BJ (cell line): ENCODE measurements around the gene TMEM147. TPM values are rescaled to one million over a fixed set of nuclear protein-coding genes. Genes with fewer than 3 reads are reported as not detected.
A peak's percentile ranks its signal among the peaks of the same experiment; 100 is the strongest.

Experiments used
- CTCF ChIA-PET: fragments of 350-600 bp; formaldehyde crosslinking; extraction: SDS; loops from one replicate; lab custom pipeline; 2021; ENCODE audit warnings: antibody characterized with exemption, inconsistent platforms; lab: Yijun Ruan, JAX
- POLR2A ChIA-PET: fragments of 300-600 bp; sonication (Branson Sonifier 250); formaldehyde crosslinking; extraction: SDS; loops from one replicate; lab custom pipeline; 2021; ENCODE audit warnings: antibody characterized with exemption; lab: Charles Lee
- DNase-seq: peaks from one replicate; pipeline ENCODE4 v3.0.0-alpha.2; 2011; ENCODE audit warnings: low read depth
- H3K27me3 ChIP-seq: 2 replicates; pipeline ENCODE4 v1.6.0; 2011; ENCODE audit warnings: low read length; ENCODE audit not compliant: control insufficient read depth, insufficient read depth
- H3K36me3 ChIP-seq: 2 replicates; pipeline ENCODE4 v1.5.1; 2011; ENCODE audit warnings: low read length; ENCODE audit not compliant: control insufficient read depth, insufficient read depth
- H3K4me3 ChIP-seq: 2 replicates; pipeline ENCODE4 v1.5.1; 2011; ENCODE audit warnings: low read depth, mild to moderate bottlenecking, control low read depth, low read length
- polyA plus RNA-seq: library from polyadenylated mRNA; depleted of rRNA; stranded (reverse); fragments of >200 nt; gene quantifications from 2 replicates; pipeline ENCODE4 v1.2.3, GENCODE V29; 2011
- TF ChIP-seq, protein P1 (sequence below): IDR thresholded peaks from 2 replicates; pipeline ENCODE4 v1.5.1; 2011; ENCODE audit warnings: low read depth, mild to moderate bottlenecking, control low read depth, inconsistent platforms, low read length, moderate library complexity; ENCODE audit not compliant: insufficient read depth

TMEM147 gene
- polyA plus RNA-seq, 1 experiment = 200 TPM

DNA sequence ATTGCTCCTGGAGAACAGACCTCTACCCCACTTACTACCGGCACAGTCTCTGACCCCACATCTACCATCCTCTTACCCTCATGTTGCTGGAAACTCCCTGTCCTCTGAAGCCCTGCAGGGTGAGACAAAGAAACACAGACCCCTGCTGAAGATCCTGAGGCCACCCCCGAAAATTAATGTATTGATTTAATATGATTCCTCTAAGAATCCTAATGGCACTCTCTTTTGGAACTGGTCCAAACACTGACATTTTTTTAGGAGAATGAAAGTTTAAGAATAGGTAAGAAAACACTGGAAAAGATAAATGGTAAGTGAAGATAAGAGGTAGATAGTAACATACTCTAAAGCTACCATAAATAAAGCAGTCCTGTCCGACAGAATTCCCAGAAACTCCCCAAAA is 37.3 kb upstream of the TMEM147 start:
- TF ChIP-seq, protein P1, sequence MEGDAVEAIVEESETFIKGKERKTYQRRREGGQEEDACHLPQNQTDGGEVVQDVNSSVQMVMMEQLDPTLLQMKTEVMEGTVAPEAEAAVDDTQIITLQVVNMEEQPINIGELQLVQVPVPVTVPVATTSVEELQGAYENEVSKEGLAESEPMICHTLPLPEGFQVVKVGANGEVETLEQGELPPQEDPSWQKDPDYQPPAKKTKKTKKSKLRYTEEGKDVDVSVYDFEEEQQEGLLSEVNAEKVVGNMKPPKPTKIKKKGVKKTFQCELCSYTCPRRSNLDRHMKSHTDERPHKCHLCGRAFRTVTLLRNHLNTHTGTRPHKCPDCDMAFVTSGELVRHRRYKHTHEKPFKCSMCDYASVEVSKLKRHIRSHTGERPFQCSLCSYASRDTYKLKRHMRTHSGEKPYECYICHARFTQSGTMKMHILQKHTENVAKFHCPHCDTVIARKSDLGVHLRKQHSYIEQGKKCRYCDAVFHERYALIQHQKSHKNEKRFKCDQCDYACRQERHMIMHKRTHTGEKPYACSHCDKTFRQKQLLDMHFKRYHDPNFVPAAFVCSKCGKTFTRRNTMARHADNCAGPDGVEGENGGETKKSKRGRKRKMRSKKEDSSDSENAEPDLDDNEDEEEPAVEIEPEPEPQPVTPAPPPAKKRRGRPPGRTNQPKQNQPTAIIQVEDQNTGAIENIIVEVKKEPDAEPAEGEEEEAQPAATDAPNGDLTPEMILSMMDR = no peak
- ChIA-PET POLR2A (no interaction called here), CTCF (interaction anchor here (1.4 to 5.7 kb wide), 3 partner anchors 12 to 84 kb away, joined by 3 to 48 read pairs (median 34); no protein-coding TSS in a partner anchor)
- H3K4me3 ChIP-seq = no peak overlapping the region
- H3K27me3 ChIP-seq = peaks cover 24% of the 10 kb centered on the region
- no peak for DNase-seq
- H3K36me3 ChIP-seq = no peaks in the 10 kb centered on the region

DNA sequence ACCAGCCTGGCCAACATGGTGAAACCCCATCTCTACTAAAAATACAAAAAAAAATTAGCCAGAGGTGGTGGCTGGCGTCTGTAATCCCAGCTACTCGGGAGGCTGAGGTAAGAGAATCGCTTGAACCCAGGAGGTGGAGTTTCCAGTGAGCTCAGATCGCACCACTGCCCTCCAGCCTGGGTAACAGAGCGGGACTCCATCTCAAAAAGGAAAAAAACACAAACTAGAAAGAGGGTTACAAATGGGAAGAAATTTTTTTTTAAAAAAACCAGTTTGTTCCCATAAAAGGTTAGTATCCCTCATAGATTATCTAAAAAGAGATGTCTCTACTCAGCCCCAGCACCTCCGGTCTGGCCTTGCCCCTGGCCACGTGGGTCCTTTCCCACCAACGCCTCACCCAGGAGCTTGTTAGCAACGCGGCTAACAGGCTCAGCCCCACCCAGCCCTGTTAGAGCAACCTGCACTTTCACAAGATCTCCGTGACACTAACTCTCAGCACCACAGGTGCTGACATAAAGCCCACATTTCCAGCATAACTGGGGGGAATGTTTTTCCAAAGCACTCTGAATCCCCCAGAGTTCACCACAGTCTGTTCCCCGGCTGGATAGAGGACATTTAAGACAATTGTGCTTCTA is 36.3 kb upstream of the TMEM147 start:
- TF ChIP-seq, protein P1 = no peak
- DNase-seq = no peak
- H3K27me3 ChIP-seq = peaks cover 24% of the 10 kb centered on the region
- CTCF ChIA-PET = interaction anchor here (0.5 to 5.7 kb wide), 16 partner anchors 8 to 1458 kb away, joined by 3 to 48 read pairs (median 6); no protein-coding TSS in a partner anchor
- POLR2A ChIA-PET = no interaction called here
- no peak overlapping the region for H3K4me3 ChIP-seq
- H3K36me3 ChIP-seq = no peaks in the 10 kb centered on the region

DNA sequence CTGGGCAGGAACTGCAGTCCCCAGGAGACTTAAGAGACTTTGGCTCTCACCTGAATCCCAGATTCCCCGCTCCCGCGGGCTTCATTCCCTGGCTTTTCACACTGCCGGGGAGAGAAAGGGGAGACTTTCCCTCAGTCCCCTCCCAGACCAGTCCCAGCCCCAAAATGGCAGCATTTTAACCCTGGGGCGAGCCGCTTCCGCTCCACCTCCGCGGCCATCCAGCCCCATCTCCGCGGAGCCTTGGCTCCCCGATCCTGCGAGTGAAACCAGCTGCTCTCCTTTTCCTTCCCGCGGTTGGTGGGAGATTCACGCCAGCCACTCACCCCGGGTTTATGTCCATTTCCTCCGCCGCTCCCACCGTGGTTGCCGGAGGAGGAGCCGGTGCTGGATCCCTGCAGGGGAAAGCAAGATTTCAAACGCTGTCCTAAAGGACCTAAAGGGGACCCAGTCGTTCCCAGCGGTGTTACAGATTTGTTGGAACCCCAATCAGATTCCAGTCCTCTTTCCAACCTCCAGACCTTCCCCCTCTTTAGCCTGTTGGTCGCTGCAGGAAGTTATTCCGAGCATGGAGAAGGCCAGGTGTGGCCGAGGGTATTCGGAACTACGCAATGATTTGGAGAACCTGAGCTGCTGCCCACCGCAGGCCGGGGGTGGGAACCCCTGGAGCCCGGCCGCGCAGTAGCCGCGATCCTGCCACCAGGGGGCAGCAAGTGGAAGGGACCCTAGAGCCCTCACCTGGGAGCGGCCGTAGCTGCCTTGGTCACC is 35.4 kb upstream of the TMEM147 start:
- POLR2A ChIA-PET = no interaction called here

DNA sequence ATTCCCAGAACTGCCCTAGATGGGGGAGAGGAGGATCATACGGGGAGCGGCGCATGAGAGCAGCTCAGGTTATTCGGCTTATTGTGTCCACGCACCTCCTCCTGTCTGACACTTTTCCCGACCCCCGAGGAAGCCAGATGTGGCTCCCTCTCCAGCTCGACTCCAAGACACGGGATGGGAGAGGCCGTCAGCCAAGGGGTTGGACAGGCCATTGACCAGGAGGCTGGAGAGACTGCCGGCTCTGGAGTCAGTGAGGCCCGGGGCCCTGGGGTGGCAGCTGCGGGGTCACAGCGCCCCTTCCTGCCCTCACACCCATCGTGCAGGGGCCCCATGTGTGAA is 34.8 kb upstream of the TMEM147 start:
- CTCF ChIA-PET = interaction anchor here (0.5 to 5.7 kb wide), 29 partner anchors 9 to 191 kb away, joined by 3 to 48 read pairs (median 5); no protein-coding TSS in a partner anchor
- H3K4me3 ChIP-seq = no peak overlapping the region

More for the DNA sequence above, 35.4 kb upstream of the TMEM147 start:
- TF ChIP-seq, protein P1 = peak; percentile 96
- H3K4me3 ChIP-seq = peak overlapping the region; percentile 30
- H3K27me3 ChIP-seq = peaks cover 23% of the 10 kb centered on the region
- DNase-seq = no peak
- H3K36me3 ChIP-seq = no peaks in the 10 kb centered on the region
- CTCF ChIA-PET = interaction anchor here (0.5 to 5.7 kb wide), 32 partner anchors 9 to 1458 kb away, joined by 3 to 48 read pairs (median 4); no protein-coding TSS in a partner anchor

DNA sequence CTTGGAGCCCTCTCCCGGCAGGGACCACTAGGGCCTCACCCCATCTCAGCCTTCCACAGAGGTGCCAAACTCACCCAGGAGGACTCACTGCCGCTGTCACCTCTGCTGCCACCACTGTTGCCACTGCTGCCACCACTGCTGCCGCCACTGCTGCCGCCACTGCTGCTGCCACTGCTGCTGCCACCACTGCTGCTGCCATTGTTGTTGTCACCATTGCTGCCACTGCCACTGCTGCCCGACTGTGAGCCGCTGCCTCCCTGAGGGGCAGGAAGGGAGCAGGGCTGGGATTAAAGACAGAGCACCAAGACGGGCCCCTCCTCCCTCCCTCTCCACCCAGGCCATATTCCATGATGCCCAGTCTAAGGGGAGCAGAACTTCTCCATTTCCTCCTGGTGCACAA is 34.1 kb upstream of the TMEM147 start:
- DNase-seq = no peak
- Histone ChIP-seq H3K4me3 (no peak overlapping the region), H3K36me3 (no peaks in the 10 kb centered on the region), H3K27me3 (peaks cover 20% of the 10 kb centered on the region)
- TF ChIP-seq, protein P1 = no peak
- POLR2A ChIA-PET = no interaction called here
- CTCF ChIA-PET = interaction anchor here (0.9 to 5.7 kb wide), 13 partner anchors 10 to 185 kb away, joined by 3 to 48 read pairs (median 9); no protein-coding TSS in a partner anchor

More for the DNA sequence above, 34.8 kb upstream of the TMEM147 start:
- no peaks in the 10 kb centered on the region for H3K36me3 ChIP-seq
- H3K27me3 ChIP-seq = peaks cover 20% of the 10 kb centered on the region
- DNase-seq = no peak
- POLR2A ChIA-PET = no interaction called here
- TF ChIP-seq, protein P1 = no peak
